Measurements from ENCODE around the gene GIGYF2.
"Not testable (repeated sequence)": the region's sequence is repeated elsewhere in the genome, so short reads cannot be mapped to it uniquely, and the experiment has no call there.

Gene GIGYF2

GRCh38 chr2:232697059-232697806, at the start of gene GIGYF2:
TSS of gene GIGYF2 (plus strand) at chr2:232697331. CDS start at chr2:232735198, 37,867 bp downstream.
- peak; percentile 84 for FAIRE-seq

- FAIRE-seq: no peak
Measured at GRCh38 chr2:232649033-232649432, 48.1 kb upstream of the GIGYF2 start.

- FAIRE-seq: no peak
Measured at GRCh38 chr2:232652505-232652851, 44.7 kb upstream of the GIGYF2 start.

GRCh38 chr2:232653441-232653840, 43.7 kb upstream of the GIGYF2 start:
- no peak for FAIRE-seq

GRCh38 chr2:232655392-232655791, 41.7 kb upstream of the GIGYF2 start:
- no peak for FAIRE-seq

- FAIRE-seq: no peak
Measured at GRCh38 chr2:232658217-232658785, 38.8 kb upstream of the GIGYF2 start.

GRCh38 chr2:232659359-232659758, 37.8 kb upstream of the GIGYF2 start:
- FAIRE-seq: no peak

GRCh38 chr2:232662486-232663260, 34.5 kb upstream of the GIGYF2 start:
- FAIRE-seq: no peak

- no peak for FAIRE-seq
Measured at GRCh38 chr2:232666051-232666805, 30.9 kb upstream of the GIGYF2 start.

- no peak for FAIRE-seq
Measured at GRCh38 chr2:232667989-232668583, 29.0 kb upstream of the GIGYF2 start.

GRCh38 chr2:232668805-232669444, 28.2 kb upstream of the GIGYF2 start:
- no peak for FAIRE-seq

GRCh38 chr2:232672588-232672987, 24.5 kb upstream of the GIGYF2 start:
- no peak for FAIRE-seq

GRCh38 chr2:232674491-232674890, 22.6 kb upstream of the GIGYF2 start:
- FAIRE-seq: no peak

- FAIRE-seq: no peak
Measured at GRCh38 chr2:232675381-232675780, 21.8 kb upstream of the GIGYF2 start.

- no peak for FAIRE-seq
Measured at GRCh38 chr2:232680006-232680405, 17.1 kb upstream of the GIGYF2 start.

- FAIRE-seq: no peak
Measured at GRCh38 chr2:232681527-232681926, 15.6 kb upstream of the GIGYF2 start.

- no peak for FAIRE-seq
Measured at GRCh38 chr2:232683368-232683767, 13.8 kb upstream of the GIGYF2 start.

GRCh38 chr2:232685391-232685790, 11.7 kb upstream of the GIGYF2 start:
- FAIRE-seq: not testable (repeated sequence)

GRCh38 chr2:232687382-232688160, 9.6 kb upstream of the GIGYF2 start:
- FAIRE-seq: no peak

- no peak for FAIRE-seq
Measured at GRCh38 chr2:232688201-232688600, 8.9 kb upstream of the GIGYF2 start.

- FAIRE-seq: no peak
Measured at GRCh38 chr2:232689152-232689910, 7.8 kb upstream of the GIGYF2 start.
